Small intestine (tissue), 7 donors: ENCODE measurements around the gene USH1C. TPM values are rescaled to one million over a fixed set of nuclear protein-coding genes. Genes with fewer than 3 reads are reported as not detected.

Experiments
- DNase-seq, 2 donors: peaks; one replicate each; pipeline versions ENCODE4 v3.0.0 to v3.0.0-alpha.2; 2013
- FAIRE-seq: peaks from 2 replicates; lab custom pipeline; 2012; peaks lifted over from hg19 to GRCh38; lab: Jason Lieb, UNC
- H3K27ac ChIP-seq, 3 donors: one replicate each; pipeline ENCODE4 v1.5.1; 2013; ENCODE audit warnings: low read length in 2 of 3, mild to moderate bottlenecking in 2 of 3, control low read depth in 1 of 3, inconsistent platforms in 1 of 3, low read depth in 1 of 3, moderate library complexity in 1 of 3
- H3K27me3 ChIP-seq, 3 donors: one replicate each; pipeline ENCODE4 v1.6.1; 2013; ENCODE audit warnings: low read length in 3 of 3, inconsistent platforms in 1 of 3; ENCODE audit not compliant: control insufficient read depth in 3 of 3, insufficient read depth in 3 of 3
- H3K36me3 ChIP-seq, 3 donors: one replicate each; pipeline ENCODE4 v1.6.1; 2013; ENCODE audit warnings: low read length in 3 of 3, inconsistent platforms in 1 of 3, low read depth in 1 of 3, mild to moderate bottlenecking in 1 of 3, moderate library complexity in 1 of 3; ENCODE audit not compliant: control insufficient read depth in 3 of 3, insufficient read depth in 2 of 3
- H3K4me1 ChIP-seq, 3 donors: one replicate each; pipeline ENCODE4 v1.6.1; 2013; ENCODE audit warnings: low read length in 2 of 3, inconsistent platforms in 1 of 3, low read depth in 1 of 3, mild to moderate bottlenecking in 1 of 3, moderate library complexity in 1 of 3; ENCODE audit not compliant: control insufficient read depth in 3 of 3, insufficient read depth in 2 of 3
- H3K4me3 ChIP-seq, 3 donors: one replicate each; pipeline ENCODE4 v1.5.1; 2013; ENCODE audit warnings: low read length in 3 of 3, control low read depth in 1 of 3, inconsistent platforms in 1 of 3, low read depth in 1 of 3, mild to moderate bottlenecking in 1 of 3, moderate library complexity in 1 of 3
- H3K9me3 ChIP-seq, 2 donors: one replicate each; pipeline ENCODE4 v1.6.1; 2013; ENCODE audit warnings: low read depth in 1 of 2, low read length in 1 of 2; ENCODE audit not compliant: control insufficient read depth in 2 of 2, insufficient read depth in 1 of 2
- WGBS, 3 donors: extraction: QIAGEN DNeasy Blood & Tissue Kit; methylation state at CpG; one replicate each; pipeline ENCODE4 v1.1.7; 2013; 5-methylcytosine and 5-hydroxymethylcytosine counted together
- polyA plus RNA-seq, 4 donors: library from polyadenylated mRNA; stranded (reverse) in 3 of 4; unstranded in 1 of 4; fragments of 200-250 nt in 3 of 4; fragments of 120-200 nt in 1 of 4; gene quantifications; one replicate each; pipeline versions ENCODE4 v1.2.1 to v1.2.3, GENCODE V29; 2013
- donor health status: healthy with polysubstance abuse.
- donor health status: control.
- donor health status: control.
- donor health status: Bipolar disorder and iron deficiency.
- donor health status: healthy.

Gene USH1C
- polyA plus RNA-seq, 4 donors: 86.2 to 309 (median 297) TPM

DNA sequence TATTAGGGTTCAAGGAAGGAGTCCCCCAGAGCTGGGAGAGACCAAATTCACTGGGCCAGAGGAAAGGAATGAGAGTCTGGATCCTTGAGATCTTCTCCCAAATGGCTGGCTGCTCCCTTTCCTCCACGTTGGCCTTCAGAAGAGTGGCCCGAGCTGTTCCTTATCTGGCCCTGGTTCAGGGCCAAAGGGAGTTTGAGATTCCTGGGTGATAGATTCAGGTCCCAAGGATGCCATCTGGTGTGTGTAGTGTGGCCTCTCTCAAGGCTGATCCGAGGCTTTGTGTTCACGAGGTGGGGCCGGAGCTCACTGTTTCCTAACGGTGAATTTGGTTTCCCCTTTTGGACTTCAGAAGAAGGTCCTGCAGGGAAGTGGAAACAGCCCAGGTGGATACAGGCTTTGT is 50.2 kb downstream of the USH1C start:
- H3K9me3 ChIP-seq: no peaks in the 10 kb centered on the region
- no peak overlapping the region for H3K4me3 ChIP-seq
- H3K36me3 ChIP-seq: peaks cover 0 to 60% (median 3%) of the 10 kb centered on the region in 3 donors
- H3K27me3 ChIP-seq: no peaks in the 10 kb centered on the region
- 51 to 66% (median 65%) methylated on average over 6 of the region's 6 CpGs for WGBS, 3 donors
- peaks cover 0 to 7% (median 0%) of the 10 kb centered on the region in 3 donors for H3K4me1 ChIP-seq
- FAIRE-seq (no peak), DNase-seq (no peak)
- no peak overlapping the region for H3K27ac ChIP-seq

DNA sequence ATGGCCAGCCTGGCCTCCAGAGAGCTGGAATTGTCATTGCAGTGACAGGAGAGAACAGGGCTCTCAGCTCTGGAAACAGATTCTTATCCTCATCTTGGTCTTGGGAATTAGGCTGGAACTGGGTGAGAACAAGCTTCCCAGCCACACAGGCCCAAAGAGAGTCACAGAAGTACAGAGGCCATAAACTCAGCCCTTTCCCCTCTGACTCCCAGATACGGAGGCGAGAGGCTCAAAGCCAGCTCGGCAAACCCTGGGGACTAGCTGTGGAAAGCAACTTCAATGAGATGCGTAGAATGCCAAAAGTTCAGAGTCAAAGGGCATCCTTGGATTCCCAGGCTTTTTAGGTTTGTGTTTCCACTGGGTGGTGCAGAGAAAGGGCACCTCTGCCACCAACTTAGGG is 53.3 kb downstream of the USH1C start:
- no peak overlapping the region for H3K4me3 ChIP-seq
- DNase-seq (no peak), FAIRE-seq (no peak)
- H3K4me1 ChIP-seq: peaks cover 0 to 14% (median 0%) of the 10 kb centered on the region in 3 donors
- H3K9me3 ChIP-seq: no peaks in the 10 kb centered on the region
- H3K36me3 ChIP-seq: peaks cover 0 to 34% (median 0%) of the 10 kb centered on the region in 3 donors
- H3K27me3 ChIP-seq: no peaks in the 10 kb centered on the region
- H3K27ac ChIP-seq: no peak overlapping the region
- WGBS, 3 donors: 85 to 88% (median 85%) methylated on average over 4 of the region's 4 CpGs

DNA sequence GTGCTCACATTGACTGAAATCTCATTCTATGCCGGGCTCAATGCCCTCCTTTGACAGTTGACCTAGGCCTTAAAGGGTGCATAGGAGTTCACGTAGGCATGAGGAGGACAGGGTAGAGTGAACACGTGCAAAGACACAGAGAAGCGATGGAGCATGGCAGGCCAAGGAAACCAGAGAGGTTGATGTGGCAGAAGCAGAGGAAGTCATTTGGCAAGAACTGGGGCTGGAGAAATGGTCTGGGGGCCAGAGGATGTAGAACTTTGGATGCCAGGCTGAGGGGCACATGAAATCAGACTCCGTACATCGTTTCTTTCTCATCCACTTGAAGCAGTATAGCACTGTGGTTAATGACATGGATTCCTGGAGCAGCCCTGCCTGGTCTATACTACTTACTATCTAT is 54.0 kb downstream of the USH1C start:
- no peak for FAIRE-seq
- DNase-seq: no peak
- no peaks in the 10 kb centered on the region for H3K27me3 ChIP-seq
- no peak overlapping the region for H3K27ac ChIP-seq
- peaks cover 0 to 21% (median 0%) of the 10 kb centered on the region in 3 donors for H3K4me1 ChIP-seq
- H3K4me3 ChIP-seq: no peak overlapping the region
- peaks cover 0 to 27% (median 0%) of the 10 kb centered on the region in 3 donors for H3K36me3 ChIP-seq
- no peaks in the 10 kb centered on the region for H3K9me3 ChIP-seq
- 83 to 90% (median 88%) methylated on average over 6 of the region's 6 CpGs for WGBS, 3 donors

DNA sequence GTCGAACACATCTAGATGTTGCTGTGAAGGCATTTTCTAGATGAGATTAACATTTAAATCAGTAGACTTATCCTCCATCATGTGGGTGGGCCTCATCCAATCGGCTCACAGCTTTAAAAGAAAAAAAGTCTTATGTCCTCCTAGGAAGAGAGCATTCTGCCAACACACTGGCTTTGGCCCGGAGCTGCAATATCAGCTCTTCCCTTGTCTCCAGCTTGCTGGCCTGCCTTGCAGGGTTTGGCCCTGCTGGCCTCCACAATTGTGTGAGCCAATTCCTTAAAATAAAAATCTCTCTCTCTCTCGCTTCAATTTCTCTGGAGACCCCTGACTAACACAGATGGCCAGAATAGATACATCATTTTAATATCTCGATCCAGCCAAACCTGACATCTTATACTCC is 54.5 kb downstream of the USH1C start:
- Histone ChIP-seq H3K4me3 (no peak overlapping the region), H3K27ac (no peak overlapping the region), H3K27me3 (no peaks in the 10 kb centered on the region), H3K4me1 (peaks cover 0 to 26% (median 0%) of the 10 kb centered on the region in 3 donors), H3K36me3 (peaks cover 0 to 22% (median 0%) of the 10 kb centered on the region in 3 donors), H3K9me3 (no peaks in the 10 kb centered on the region)
- 76 to 95% (median 88%) methylated on average over 5 of the region's 5 CpGs for whole genome bisulfite sequencing, 3 donors
- DNase-seq (no peak), FAIRE-seq (no peak)

DNA sequence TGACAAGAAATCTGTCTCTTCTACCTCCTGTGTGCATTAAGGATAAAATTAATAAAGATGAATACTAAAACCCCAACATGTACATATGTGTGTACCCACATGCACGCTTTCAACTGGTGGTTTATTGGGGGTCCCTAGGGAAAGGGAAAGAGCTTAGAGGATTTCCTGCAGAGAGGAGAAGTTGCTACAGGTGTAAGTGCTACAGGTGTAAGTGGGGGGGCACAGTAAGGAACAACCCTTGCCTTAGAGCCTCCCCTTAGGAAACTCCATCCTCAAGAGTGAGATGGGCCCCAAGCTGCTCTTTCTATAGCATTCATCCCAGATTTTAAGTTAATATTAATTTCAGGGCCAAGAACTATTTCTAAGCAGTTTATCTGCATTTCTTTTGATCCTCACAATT is 55.7 kb downstream of the USH1C start:
- FAIRE-seq (no peak), DNase-seq (no peak)
- Histone ChIP-seq H3K4me1 (peaks cover 0 to 28% (median 0%) of the 10 kb centered on the region in 3 donors), H3K27ac (no peak overlapping the region), H3K36me3 (peaks cover 0 to 12% (median 0%) of the 10 kb centered on the region in 3 donors), H3K9me3 (peaks cover 0 to 3% of the 10 kb centered on the region in 2 donors), H3K4me3 (no peak overlapping the region), H3K27me3 (no peaks in the 10 kb centered on the region)
- WGBS, 3 donors: 83 to 88% (median 86%) methylated on average over 1 of the region's 1 CpG

DNA sequence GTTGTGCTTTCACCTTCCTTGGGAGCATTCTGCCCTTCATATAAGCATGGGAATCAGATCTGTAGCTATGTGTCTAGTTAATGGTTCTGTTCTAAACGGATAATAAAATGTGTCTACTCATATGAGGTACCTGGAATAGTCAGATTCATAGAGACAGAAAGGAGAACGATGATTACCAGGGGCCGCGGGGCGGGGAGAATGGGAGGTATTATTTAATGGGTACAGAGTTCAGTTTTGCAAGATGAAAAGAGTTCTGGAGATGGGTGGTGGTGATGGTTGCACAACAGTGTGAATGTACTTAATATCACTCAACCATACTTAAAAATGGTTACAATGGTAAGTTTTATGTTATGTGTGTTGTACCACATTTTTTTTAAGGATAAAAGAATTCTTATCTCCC is 57.6 kb downstream of the USH1C start:
- no peaks in the 10 kb centered on the region for H3K27me3 ChIP-seq
- no peaks in the 10 kb centered on the region for H3K36me3 ChIP-seq
- FAIRE-seq: no peak
- WGBS, 3 donors: 15 to 58% (median 32%) methylated on average over 5 of the region's 5 CpGs
- no peak overlapping the region for H3K4me3 ChIP-seq
- peak; percentile 53 to 89 for DNase-seq
- peaks cover 0 to 27% (median 0%) of the 10 kb centered on the region in 3 donors for H3K4me1 ChIP-seq
- H3K9me3 ChIP-seq: peaks cover 0 to 3% of the 10 kb centered on the region in 2 donors
- H3K27ac ChIP-seq: peak overlapping the region in 1 of 3 donors; percentile 68

DNA sequence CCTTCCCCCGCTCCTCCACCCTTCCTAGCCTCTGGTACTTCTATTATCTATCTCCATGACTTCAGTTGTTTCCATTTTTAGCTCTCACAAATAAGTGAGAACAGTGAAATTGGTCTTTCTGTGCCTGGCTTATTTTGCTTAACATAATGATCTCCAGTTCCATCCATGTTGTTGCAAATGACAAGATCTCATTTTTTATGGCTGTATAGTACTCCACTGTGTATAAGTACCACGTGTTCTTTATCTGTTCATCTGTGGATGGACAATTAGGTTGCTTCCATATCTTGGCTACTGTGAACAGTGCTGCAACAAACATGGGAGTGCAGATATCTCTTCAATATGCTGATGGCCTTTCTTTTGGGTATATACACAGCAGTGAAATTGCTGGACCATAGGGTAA is 60.7 kb downstream of the USH1C start:
- Histone ChIP-seq H3K36me3 (no peaks in the 10 kb centered on the region), H3K27ac (no peak overlapping the region), H3K4me3 (no peak overlapping the region), H3K27me3 (peaks cover 0 to 6% (median 2%) of the 10 kb centered on the region in 3 donors), H3K4me1 (peaks cover 0 to 31% (median 0%) of the 10 kb centered on the region in 3 donors), H3K9me3 (peaks cover 0 to 3% of the 10 kb centered on the region in 2 donors)
- no peak for DNase-seq
- 73 to 83% (median 78%) methylated on average over 2 of the region's 2 CpGs for WGBS, 3 donors
- no peak for FAIRE-seq

DNA sequence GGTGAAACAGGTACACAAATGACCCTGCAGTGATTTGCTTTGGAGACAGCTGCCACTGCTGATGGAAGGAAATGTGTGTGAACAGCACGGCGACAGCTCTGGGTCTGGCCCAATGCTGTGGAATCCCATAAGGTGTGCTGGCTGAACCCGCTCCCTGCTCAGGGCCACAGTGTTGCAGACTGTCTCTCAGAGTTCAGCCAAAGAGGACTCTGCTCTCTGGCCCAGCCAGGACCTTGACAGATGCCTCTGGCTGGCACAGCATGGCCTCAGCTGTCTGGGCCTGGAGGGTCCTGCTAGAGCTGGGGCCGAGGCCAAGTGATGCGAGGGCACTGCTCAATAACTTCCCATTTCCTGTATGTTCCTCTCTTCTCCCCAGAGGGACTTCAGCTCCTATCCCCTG is 62.3 kb downstream of the USH1C start:
- DNase-seq: no peak
- Histone ChIP-seq H3K27ac (no peak overlapping the region), H3K27me3 (peaks cover 10 to 21% (median 12%) of the 10 kb centered on the region in 3 donors), H3K4me1 (peaks cover 0 to 30% (median 0%) of the 10 kb centered on the region in 3 donors), H3K36me3 (no peaks in the 10 kb centered on the region), H3K9me3 (peaks cover 0 to 3% of the 10 kb centered on the region in 2 donors), H3K4me3 (no peak overlapping the region)
- 87 to 99% (median 89%) methylated on average over 5 of the region's 5 CpGs for WGBS, 3 donors
- FAIRE-seq: no peak
